Suppressor macrophage (primary cell): ENCODE measurements around the gene GREB1.

Experiments used
- DNase-seq, 4 experiments: peaks; one replicate each; pipeline ENCODE4 v3.0.0-alpha.2; 2020 to 2022

Gene GREB1

GRCh38 chr2:11563784-11564666 is 30.2 kb downstream of the GREB1 start:
- no peak for DNase-seq

- peak in 3 of 4 experiments; percentile 12 to 20 (median 20) for DNase-seq
Observed at GRCh38 chr2:11564816-11565567, 31.1 kb downstream of the GREB1 start.

GRCh38 chr2:11566383-11566782 is 32.5 kb downstream of the GREB1 start:
- no peak for DNase-seq

GRCh38 chr2:11567631-11568031 is 33.8 kb downstream of the GREB1 start:
- no peak for DNase-seq

- DNase-seq: peak in 2 of 4 experiments; percentile 15 to 23
Observed at GRCh38 chr2:11568436-11568835, 34.6 kb downstream of the GREB1 start.

GRCh38 chr2:11569636-11570035 is 35.8 kb downstream of the GREB1 start:
- DNase-seq: no peak

- DNase-seq: no peak
Observed at GRCh38 chr2:11571170-11571569, 37.3 kb downstream of the GREB1 start.

GRCh38 chr2:11572996-11573395 is 39.2 kb downstream of the GREB1 start:
- DNase-seq: no peak

GRCh38 chr2:11573418-11574175 is 39.8 kb downstream of the GREB1 start:
- DNase-seq: no peak

GRCh38 chr2:11574176-11575046 is 40.6 kb downstream of the GREB1 start:
- no peak for DNase-seq

- no peak for DNase-seq
Observed at GRCh38 chr2:11576398-11576797, 42.6 kb downstream of the GREB1 start.

- DNase-seq: no peak
Observed at GRCh38 chr2:11577101-11577883, 43.4 kb downstream of the GREB1 start.

- no peak for DNase-seq
Observed at GRCh38 chr2:11578081-11578948, 44.5 kb downstream of the GREB1 start.

GRCh38 chr2:11578986-11579774 is 45.3 kb downstream of the GREB1 start:
- no peak for DNase-seq

- DNase-seq: no peak
Observed at GRCh38 chr2:11579867-11580659, 46.2 kb downstream of the GREB1 start.

- no peak for DNase-seq
Observed at GRCh38 chr2:11580697-11581096, 46.9 kb downstream of the GREB1 start.

- DNase-seq: no peak
Observed at GRCh38 chr2:11581124-11581796, 47.4 kb downstream of the GREB1 start.
